HG03439 (cell line): Measurements from ENCODE around the gene C10orf143.

Experiments used
- ATAC-seq: cut with Tn5 transposase; IDR thresholded peaks from one replicate; pipeline ENCODE4 v1.9.1; 2021; ENCODE audit warnings: mild to moderate bottlenecking, moderate library complexity; ENCODE audit not compliant: unreplicated experiment

The C10orf143 gene

GRCh38 chr10:130016993-130017630, 93.5 kb downstream of the C10orf143 start:
- ATAC-seq, result no peak

- ATAC-seq, result no peak
Observed at GRCh38 chr10:130016095-130016494, 94.5 kb downstream of the C10orf143 start.

DNA sequence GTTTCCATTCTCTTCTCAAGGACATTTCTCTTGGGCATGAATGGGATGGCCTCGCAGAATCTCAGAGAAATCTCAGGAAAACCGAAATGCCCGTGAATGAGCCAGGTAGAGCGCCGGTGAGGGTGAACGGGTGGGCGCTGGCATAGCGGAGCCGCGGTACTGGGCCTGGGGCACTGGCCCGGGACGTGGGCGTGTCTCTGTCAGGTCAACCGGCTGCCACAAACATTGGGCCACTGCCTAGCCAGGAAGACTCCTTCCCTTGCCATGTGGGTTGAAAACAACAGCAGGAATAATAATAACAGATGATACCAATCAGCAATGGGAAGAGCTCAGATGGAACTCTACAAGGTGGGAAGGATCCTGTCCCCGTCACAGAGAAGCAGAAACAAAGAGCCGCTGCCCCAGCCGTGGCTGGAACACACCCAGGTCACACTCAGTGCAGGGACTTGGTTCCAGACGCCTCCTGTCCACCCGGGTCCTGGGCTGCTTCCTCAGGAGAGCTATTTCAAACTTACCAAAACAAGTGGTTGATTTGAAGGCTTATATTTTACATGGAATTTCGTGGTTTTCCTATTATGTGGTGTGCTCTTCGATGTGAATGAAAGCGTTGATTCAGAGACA, 95.4 kb downstream of the C10orf143 start:
- no peak for ATAC-seq

- no peak for ATAC-seq
Observed at GRCh38 chr10:130014263-130015074, 96.2 kb downstream of the C10orf143 start.
